ENCODE results near the gene FKBP9. TPM values are rescaled to one million over a fixed set of nuclear protein-coding genes. Genes with fewer than 3 reads are reported as not detected.

The FKBP9 gene
- total RNA-seq, 1 experiment from 2014 or later: 11.1 TPM

DNA sequence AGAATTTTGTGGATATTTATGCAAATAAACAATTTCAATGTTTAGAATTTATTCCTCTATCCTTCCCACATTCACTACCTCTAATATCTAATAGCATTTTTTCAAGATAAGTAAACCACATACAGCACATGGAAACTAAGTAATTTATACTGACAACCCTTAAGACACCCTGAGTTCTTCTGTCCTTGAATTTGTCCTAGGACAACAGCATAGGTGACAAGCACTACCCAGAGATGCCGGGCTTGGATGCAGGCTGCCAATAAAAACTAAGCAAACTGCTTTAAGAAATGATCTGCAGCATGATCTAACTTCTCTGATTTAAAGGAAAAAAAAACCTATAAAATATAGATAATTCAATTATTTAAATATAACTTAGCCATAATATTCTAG, 82.7 kb downstream of the FKBP9 start:
- Histone ChIP-seq H3K23ac (ENCODE audit: insufficient read length, low read depth, low read length) (no peak overlapping the region), H3K14ac (ENCODE audit: insufficient read depth, low read length) (no peak overlapping the region), H4K20me1 (ENCODE audit: control insufficient read depth, insufficient read depth, insufficient read length) (no peaks in the 10 kb centered on the region), H3K56ac (ENCODE audit: insufficient read length, low read depth, low read length) (no peak overlapping the region), H3K27me3 (ENCODE audit: insufficient read depth, low read length) (no peaks in the 10 kb centered on the region), H2AFZ (ENCODE audit: low read length) (no peak overlapping the region), H3K79me2 (ENCODE audit: insufficient read depth, low read length) (no peaks in the 10 kb centered on the region; the same call in 1 of the 2 replicates), H3K18ac (ENCODE audit: insufficient read length, low read depth, low read length) (no peak overlapping the region), H3K27ac (ENCODE audit: insufficient read length, low read depth, low read length) (no peak overlapping the region), H3K9me3 (ENCODE audit: control insufficient read depth, low read depth, low read length) (no peaks in the 10 kb centered on the region), H4K91ac (ENCODE audit: insufficient read length, low read depth, low read length) (no peak overlapping the region), H4K8ac (replicated peaks; ENCODE audit: insufficient read length, low read depth, low read length) (no peak overlapping the region), H3K23me2 (ENCODE audit: insufficient read length, low read depth, low read length, poor library complexity, severe bottlenecking) (no peaks in the 10 kb centered on the region), H4K5ac (ENCODE audit: insufficient read length, low read depth, low read length) (no peak overlapping the region), H2BK20ac (ENCODE audit: low read depth, low read length, poor library complexity, severe bottlenecking) (no peak overlapping the region), H3K4ac (ENCODE audit: low read depth, low read length) (no peak overlapping the region), H2BK120ac (ENCODE audit: low read depth, low read length, poor library complexity, severe bottlenecking) (no peak overlapping the region), H2AK5ac (ENCODE audit: insufficient read length, low read length) (no peak overlapping the region), H2BK15ac (ENCODE audit: low read depth, low read length) (no peak overlapping the region), H2BK12ac (ENCODE audit: insufficient read length, low read depth, low read length) (no peak overlapping the region), H3K9ac (ENCODE audit: extremely low read depth, insufficient read length, low read length) (no peak overlapping the region), H2BK5ac (ENCODE audit: insufficient read length, low read length) (no peak overlapping the region), H3K79me1 (ENCODE audit: insufficient read depth, low read depth, low read length, poor library complexity, severe bottlenecking) (peaks cover 5% of the 10 kb centered on the region), H3T11ph (ENCODE audit: low read length) (no peak overlapping the region), H3K4me2 (ENCODE audit: insufficient read depth, insufficient read length, low read length) (no peak overlapping the region), H3K4me1 (ENCODE audit: insufficient read depth, low read length) (no peaks in the 10 kb centered on the region)
- Mint-ChIP-seq H3K9me3 (no peaks in the 10 kb centered on the region), H3K27me3 (ENCODE audit: low read depth) (no peaks in the 10 kb centered on the region), H3K27ac (no peak overlapping the region), H3K4me3 (no peak overlapping the region), H3K36me3 (ENCODE audit: insufficient read depth in 1 of 3, low read depth in 3 of 3) (no peaks in the 10 kb centered on the region), H3K4me1 (peaks cover 0 to 2% of the 10 kb centered on the region in 2 experiments; a peak in 1 of 4 replicates)
- TF ChIP-seq CTCF (conservative IDR thresholded peaks at IDR 0.05): no peak
- DNase-seq: no peak
- no CpG with 5 or more reads among the region's 1 CpG for WGBS (ENCODE audit: extremely low coverage, insufficient read length, low lambda C conversion rate)

All from H9 (cell line).